HG02798 (cell line): ENCODE results near the gene DNAJC11.
A peak's percentile ranks its signal among the peaks of the same experiment; 100 is the strongest.

Source experiments
- ATAC-seq: cut with Tn5 transposase; IDR thresholded peaks from one replicate; pipeline ENCODE4 v1.9.1; 2021; ENCODE audit warnings: mild to moderate bottlenecking; ENCODE audit not compliant: unreplicated experiment, poor library complexity

DNAJC11 gene

DNA sequence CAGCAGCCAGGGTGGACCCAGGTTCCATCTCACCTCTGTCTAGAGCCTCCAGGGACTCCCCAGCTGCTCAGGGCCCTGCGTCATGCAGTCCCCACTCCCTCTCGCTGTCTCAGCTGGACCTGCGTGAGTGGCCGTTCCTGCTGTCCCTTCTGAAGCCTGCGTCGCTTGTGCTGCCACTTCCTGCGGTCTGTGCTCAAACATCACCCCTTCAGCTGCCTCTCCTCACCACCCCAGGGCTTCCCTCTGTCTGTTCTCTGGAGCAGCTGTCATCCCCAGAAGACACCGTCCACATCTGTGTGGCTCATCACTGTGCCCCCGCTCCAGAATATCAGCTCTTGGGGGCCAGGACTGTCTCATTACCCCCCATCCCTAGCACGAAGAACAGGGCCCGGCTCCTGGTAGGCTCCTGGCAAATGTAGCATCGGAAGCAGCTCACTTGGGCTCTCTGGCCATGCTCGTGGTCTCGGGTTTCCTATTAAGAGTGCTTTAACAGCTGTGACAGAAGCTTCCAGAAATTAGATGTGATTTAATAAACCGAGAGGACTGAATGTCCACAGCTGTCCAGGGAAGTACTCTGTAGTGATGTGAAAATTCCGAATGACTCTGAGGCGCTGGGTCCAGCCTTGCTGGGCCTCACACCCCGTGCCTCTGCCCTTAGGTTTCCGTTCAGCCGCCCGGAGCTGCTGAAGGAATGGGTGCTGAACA lies 73.6 kb downstream of the DNAJC11 start:
- ATAC-seq, result no peak

DNA sequence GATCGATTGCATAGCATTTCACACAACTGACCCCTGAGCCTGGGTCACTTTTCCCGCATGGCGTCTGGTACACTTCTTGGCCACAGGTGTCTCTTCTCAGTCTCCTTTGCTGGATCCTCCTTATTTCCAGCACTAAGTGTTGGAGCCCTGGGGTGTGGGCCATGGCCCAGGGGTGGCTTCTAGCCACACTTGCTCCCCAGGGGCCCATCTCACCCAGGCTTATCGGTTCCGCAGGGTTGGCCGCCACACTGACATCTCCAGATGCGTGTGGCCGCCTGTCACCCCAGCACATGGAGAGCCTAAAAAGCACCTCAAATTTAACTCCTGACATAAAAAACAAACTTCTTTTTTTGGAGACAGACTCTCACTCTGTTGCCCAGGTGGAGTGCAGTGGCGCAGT lies 74.6 kb downstream of the DNAJC11 start:
- no peak for ATAC-seq

DNA sequence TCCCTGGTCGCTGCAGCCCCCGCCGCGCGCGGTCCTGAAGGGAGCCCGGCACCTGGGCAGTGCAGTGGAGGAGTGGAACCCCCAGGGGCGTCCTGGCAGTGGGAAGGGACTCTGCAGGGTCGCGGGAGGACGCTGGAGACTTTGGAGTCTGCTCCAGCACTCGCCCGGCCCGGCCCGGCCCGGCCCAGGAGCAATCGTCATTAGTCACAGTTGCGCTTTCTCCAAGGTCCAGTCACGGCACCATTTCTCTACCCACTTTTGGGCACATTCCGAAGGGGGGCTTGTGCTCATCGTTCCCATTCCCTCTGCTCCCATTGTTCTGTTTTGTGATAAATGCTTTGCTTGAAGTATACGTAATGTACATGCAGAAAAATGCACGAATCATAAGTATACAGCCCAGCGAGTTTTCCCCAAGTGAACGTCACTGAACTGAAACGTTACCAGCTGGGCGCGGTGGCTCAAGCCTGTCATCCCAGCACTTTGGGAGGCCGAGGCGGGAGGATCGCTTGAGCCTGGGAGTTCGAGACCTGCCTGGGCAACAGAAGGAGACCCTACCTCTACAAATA lies 75.9 kb downstream of the DNAJC11 start:
- peak; percentile 9 for ATAC-seq

DNA sequence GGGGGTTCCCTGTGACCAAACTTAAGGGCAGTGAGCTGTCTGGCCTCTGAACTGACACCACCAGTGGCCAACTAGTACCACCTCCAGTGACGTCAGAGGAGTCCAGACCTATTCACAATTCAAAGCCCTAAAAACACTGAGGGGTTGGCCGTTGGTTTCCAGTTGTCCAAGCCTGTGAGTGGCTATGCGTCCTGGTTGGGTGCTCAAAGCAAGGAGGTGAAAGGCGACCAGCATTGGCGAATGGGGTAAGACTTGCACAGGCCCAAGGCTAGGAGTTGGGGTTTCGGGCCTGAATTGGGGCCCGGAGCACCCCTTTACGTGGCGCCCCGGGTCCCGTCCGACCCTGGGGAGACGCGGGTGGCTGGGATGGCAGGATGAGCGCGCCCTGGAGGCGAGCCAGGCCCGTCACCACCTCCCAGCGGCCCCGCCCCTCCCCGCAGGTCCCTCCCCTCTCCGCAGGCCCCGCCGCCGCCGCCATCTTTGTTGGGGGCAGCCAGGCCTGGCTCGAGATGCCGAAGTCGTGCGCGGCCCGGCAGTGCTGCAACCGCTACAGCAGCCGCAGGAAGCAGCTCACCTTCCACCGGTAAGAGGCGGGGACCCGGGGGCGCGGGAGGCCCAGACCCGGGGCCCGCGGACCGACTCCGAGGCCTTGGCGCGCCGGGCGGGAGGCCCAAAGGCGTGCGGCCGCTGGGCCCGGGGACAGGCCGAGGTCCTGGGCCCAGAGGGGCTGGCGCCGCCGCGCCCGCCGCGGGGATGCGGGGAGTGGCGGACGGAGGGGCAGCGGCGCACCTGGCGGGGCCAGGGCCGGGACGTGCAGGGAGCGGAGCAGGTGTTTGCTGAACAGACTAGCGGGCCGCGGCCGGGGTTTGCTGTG lies 76.7 kb downstream of the DNAJC11 start, which contains the start of gene THAP3:
TSS of gene THAP3 (plus strand) at position 159 of the 874 bp plus-strand sequence. CDS start at position 510, 351 bp downstream.
- peak; percentile 81 for ATAC-seq

DNA sequence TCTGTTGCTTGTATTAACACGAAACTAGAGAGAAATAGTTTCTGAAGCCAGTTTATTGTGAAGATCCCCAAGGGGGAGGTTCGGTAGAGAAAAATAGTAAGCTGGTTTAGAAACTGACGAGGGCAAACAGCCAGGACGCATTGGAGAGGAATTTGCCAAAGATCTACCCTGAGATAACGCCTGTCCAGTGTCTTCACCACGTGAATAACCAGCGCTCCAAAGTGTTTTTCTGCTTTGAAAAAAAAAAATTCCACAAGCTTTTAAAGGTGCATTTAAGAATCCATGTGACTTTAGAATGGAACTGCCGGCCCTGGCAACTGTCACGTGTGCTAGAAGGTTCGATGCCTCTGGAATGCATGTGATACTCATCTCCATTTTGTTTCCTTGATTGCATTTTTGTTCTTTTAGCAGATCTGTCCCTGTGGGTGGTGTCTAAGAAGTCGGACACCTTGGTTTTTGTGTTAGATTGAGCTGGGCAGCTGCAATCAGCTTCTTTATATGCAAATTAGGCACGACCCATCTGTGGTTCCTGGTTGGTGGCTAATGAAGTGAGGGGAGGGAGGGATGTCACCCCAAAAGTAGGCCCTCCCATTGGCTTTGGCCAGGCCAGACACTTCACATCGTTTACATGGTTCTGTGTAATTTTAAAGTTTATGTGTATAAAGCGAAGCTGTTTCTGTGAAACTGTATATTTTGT lies 78.2 kb downstream of the DNAJC11 start:
- no peak for ATAC-seq

DNA sequence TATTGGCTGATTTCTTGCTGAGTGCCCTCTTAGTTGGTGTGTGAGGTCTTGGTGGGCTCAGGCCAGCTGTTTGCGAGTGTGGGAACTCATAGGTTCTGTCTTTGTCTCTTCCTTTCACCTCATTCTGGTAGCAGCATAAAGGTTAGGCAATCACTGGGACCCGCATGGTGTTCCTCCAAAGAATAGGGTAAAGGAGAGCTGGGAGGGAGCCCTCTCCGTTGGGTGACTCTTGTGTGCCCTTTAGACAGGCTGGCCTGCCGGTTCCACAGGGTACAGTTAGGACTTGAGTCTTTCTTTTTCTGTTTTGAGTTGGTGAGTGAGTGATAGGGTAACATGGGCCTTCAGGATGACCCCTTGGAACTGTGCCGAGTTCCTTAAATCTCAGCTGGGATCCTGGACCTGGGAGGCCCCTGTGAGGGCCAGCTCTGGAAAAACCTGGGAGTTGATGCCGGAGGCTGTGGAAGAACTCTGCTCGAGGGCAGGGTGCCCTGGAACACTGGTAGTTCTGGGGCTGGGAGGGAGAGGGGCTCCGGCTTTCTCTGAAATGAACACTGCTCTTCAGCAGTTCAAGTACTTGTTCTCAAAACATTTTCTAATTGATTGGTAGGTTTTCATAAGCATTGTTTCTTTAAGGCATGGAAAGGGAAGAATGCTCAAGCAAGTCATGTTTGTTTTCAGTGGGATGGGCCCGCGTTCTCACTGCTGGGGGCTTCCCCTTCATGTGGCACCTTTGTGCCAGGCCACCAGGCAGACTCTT lies 79.0 kb downstream of the DNAJC11 start:
- no peak for ATAC-seq

DNA sequence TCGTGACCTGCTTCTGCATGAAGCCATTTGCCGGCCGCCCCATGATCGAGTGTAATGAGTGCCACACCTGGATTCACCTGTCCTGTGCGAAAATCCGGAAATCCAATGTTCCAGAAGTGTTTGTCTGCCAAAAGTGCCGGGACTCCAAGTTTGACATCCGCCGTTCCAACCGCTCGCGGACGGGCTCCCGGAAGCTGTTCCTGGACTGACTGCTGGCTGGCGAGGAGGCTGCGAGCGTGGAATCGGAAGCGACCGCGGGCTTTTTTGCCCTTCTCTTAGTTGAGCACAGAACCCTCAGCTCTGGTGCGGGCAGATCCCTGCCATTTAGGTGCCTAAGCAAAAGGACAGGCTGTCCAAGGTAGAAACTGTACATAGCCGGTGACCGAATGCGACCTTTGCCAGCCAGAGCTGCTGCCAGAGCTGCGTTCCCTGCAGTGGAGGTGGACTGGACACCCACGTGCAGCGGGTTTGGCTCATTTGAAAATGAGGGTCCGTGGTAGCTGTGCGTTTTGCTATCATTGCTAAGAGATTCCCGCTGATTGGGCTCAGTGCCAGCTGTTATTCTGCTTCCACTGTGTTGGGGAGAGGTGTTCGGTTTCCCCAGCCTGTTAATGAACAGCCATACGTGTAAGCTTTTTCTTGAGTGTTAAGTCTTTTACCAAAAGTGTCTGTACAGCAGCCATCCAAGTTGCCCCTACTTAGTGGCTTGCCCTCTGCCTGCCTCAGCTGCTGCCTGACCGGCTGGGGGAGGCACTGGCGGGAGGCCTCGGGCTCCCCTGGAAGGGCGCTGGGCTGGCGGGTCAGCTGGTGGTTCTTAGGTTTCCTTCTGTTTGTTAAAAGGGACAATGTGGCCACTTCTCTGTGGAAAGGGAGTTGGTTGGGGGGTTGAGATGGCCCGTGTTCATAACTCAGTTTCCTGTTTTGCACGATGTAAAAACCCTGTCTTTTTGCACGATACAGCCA lies 79.9 kb downstream of the DNAJC11 start:
- no peak for ATAC-seq

DNA sequence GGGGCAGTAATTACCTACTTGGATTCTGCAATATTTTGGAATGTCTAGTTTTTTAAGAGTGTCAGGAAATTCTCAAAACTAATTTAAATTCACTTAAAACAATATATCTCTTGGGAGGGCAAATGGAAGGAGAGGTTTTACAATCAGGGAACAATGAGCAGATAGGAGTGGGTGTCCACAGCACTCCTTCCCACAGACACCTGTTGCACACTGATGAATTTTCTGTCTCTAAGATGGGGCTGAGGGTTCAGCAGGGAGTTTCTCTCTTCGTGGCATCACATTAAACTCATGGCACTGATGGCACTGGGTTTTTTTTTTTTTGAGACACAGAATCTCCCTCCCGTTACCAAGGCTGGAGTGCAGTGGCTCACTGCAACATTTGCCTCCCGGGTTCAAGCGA lies 82.6 kb downstream of the DNAJC11 start:
- ATAC-seq, result no peak

DNA sequence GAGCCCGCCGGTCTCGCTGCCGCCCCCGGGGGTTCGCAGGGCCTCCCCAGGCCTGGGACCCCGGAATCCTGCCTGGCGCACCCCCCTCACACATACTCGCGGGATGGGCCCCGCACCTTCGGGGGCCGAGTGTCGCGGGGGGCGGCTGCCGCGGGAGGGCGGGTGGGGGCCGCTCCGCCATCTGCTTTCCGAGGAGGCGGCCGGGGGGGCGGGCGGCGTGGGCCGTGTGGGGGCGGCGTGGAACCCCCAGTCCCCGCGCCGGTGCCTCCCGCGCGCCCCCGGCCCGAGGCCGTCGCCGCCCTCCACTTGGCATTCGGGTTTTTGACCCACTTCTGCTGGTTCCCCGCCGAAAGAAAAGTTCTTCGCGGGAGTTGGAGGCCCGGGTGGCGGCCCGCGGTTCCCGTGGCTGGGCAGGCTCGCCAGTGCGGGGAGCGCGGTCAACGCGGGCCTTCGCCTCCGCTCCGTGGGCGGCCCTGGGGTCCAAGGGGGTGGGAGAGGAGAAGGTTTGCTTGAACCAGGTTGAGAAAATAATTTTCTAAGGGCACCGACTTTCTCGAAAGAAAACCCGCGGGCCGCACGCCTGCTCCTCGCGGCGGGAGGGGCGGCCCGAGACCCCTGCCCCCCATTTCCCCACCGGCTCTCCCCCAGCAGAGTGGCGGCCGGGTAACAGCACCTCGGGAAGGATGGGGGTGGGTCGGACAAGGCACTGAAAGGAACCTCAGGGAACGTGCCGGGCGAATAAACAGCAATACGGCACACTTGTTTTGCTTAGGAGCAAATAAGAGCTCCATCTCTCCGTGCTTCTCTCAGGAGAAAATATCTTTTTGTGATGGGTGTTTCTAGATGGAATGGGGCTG lies 86.5 kb downstream of the DNAJC11 start:
- ATAC-seq, result no peak

DNA sequence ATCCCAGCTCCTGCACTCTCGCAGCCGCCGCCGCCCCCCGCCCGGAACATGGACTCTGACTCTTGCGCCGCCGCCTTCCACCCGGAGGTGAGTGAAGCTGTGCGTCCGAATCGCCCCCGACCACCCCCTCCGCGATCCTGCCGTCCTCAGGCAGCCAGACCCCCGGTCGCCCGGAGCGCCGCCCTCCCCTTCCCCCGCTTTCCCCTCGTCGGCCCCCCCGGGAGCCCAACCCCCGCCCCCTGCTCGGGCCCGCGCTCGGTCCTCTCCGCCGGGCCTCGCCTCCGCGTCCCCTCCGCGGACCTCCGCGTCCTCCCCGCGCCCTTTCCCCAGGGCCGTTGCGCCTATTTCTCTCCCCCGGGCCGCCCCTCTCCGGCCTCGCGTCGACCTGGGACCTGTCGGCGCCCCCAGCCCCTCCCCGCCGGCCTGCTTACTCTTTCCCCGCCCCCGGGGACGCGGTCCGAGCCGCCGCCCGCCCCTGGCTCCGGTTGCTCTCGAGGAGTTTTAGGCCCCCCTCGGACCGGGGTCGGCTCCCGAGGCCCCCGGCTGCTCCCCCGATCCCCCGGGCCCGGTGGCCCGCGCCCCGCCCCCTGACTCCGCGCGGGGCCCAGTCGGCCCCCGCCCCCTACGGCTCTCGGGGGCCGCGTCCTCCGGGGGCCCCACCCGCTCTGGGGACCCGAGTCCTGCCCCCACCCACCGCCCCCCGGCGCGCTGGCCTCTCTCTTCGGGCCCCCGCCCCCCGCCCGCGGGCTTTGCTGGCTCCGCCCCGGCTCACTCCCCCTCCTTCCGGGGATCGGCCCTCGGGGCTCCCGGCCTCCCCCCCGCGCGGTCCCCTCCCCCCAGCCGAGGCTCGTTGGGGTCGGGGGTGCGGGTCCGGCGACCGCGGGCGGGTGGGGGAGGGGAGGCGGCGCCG lies 87.3 kb downstream of the DNAJC11 start:
- no peak for ATAC-seq

DNA sequence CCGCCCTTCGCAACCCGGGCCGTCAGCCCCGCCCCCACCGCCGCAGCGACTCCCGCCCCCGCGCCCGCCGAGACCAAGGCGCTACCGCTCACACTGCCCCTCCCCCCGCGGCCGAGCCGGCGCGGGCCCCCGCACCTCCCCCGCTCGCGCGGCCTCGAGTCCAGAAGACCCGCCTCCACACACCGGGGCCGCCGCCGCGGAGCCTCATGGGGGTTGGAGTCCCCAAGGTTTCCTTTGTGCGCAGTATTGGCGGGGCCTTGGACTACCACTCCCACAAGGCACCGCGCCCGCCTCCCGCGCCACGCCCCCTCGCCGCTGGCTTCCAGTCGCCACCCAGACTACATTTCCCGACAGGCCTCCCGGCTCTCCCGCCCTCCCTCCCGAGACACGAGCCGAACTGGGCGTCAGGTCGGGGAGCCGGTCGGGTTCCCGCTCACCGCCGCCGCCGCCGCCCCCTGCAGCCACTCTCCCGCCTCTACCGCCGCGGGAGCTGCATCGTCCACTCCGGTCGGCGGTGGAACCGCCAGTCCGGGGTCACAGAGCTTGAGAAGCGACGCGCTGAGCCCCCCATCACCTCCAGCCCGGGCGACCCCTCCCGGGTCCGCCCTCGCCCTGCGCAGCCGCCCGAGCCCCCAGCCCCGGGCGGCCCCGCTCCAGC lies 88.1 kb downstream of the DNAJC11 start, which contains the start of gene PHF13:
TSS of gene PHF13 (plus strand) at position 371 of the 658 bp plus-strand sequence. CDS start 336 bp downstream, outside the sequence.
- peak; percentile 91 for ATAC-seq

DNA sequence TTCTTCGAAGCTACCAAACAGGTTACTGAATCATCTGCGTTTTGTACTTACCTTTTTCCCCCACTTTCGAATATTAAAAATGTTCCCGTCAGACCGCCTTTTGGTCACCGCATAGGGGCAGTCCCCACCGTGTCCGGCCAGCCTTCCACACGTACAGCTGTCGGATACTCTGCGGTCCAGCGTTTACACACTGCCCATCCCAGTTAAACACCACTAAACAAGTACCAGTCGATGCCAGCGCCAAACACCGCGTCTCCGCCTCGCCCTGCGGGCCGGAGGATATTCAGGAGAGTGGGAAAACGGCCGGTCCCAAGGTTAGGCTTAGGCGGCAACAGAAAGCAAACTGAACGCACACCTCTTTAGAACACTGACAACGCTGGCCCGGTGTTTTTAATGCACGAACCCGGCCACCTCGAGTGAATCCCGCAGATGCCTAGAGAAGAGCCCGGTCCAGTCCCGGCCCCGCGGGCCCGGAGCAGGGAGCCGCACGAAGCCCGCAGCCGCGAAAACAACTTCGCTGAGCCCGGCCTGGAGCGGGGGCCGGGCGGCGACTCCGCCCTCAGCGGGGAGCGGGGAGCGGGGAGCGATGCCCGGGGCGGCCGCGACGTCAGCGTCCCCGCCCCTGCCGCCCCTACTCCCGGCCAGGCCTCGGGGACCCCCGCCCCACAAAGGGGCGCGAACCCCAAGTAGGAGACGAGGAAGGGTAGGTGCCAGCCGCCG lies 88.8 kb downstream of the DNAJC11 start:
- no peak for ATAC-seq

DNA sequence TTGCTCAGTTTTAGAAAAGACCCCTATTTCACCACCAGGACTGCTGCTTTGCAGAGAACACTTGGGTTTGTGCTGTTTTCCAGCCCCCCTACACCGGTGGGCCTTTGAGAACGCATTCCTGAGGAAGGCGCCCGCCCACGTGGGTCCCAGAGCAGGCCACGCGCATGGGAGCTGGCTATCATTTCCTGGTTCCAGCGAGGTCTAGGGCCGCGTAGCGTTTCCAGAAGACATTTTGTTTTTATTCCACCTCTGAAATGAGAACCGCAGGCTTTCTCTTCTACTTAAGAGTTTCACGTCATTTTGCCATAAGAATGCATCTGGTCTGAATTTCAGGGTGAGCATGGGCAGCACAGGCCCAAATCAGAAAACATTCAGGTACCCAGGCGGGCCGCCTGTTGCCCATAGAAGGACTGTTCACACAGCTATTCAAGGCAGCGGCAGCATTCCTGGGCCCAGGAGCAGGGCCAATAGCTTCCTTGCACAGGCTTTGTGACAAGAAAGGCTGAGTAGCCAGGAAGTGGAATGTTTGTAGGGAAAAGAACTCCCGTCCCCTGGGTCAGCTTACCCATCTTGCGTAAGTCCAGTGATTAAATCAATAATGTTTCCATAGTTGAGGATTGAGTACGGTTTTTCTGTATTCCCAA lies 97.6 kb downstream of the DNAJC11 start:
- ATAC-seq, result no peak

DNA sequence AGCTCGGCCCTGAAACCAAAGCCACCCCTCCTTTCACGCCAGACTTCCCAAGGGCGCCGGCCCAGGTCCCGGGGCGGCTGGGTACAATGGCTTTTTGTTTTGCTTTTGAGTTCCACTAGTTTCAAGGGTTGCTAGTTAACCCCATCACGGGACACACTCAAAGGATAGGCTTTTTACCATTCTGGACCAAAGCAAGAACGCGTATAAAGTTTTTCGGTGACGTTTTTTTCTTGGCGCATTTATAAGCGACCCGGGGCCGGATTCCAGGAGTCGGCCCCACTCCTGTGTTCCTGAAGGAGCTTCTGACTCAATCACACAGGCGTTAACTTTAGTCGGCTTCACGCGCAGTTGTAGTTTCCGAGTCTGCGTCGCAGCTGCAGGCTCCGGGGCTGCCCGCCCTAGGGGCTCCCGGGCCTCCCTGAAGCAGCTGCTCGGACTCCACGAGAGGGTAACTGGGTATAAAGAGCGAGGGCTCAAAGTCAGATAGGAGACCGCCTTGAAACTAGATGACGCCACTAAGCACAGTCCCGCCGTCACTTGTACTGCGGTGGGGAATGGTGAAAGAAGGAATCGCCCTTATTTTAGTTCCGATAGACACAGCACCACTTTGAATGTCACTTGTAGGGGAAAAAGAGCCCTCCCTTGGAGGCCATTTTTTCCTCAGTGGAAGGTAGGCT lies 98.2 kb downstream of the DNAJC11 start:
- ATAC-seq, result no peak
